NT2/D1 (cell line): ENCODE data around the gene MDM4.

Experiments used
- SUZ12 ChIP-seq: IDR thresholded peaks from 2 replicates; pipeline ENCODE4 v1.6.1; 2011; ENCODE audit not compliant: insufficient read length, insufficient read depth; ENCODE audit errors: extremely low read depth
- YY1 ChIP-seq: IDR thresholded peaks from 2 replicates; pipeline ENCODE4 v1.6.1; 2011; ENCODE audit not compliant: insufficient read length, insufficient read depth
- ZNF274 ChIP-seq: IDR thresholded peaks from 2 replicates; pipeline ENCODE4 v1.6.1; 2011; ENCODE audit warnings: mild to moderate bottlenecking, low read depth, low read length

DNA sequence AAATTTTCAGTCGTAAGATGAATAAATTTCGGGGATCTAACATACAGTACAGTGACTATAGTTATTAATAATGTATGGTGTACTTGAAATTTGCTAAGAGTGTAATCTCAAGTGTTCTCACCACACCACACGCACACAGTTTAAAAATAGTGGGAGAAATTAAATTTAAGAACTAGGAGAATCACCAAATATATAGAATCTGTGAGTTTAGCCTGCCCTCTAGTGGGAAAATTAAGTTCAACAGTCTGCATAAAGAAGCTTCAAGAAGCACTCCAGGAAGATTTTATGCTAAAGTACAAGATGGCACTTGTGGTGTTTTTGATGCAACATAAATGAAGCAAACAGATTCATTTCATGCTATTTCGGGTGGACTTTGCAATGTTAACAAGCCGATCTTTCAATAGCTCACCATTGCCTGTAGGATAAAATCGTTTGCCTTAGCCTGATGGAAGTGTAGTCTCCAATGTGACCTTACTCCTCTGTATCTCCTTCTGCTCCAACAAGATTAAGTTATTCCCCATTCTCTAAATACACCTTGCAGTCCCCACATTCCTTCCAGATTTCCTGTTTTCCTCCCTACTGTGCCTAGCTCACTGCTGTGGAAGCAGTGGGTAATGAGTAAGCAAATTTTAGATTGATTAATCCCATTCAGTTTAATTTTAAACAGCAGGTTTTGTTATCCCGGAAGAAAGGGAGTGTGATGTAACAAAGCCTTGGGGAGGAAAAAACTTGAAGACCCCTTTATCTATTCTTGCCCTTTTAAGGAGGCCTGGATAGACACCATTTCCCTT is 12.9 kb upstream of the MDM4 start:
- TF ChIP-seq ZNF274 = no peak
- TF ChIP-seq YY1 = no peak
- no peak for TF ChIP-seq SUZ12
